ENCODE results near the gene PIAS2.

Gene PIAS2

DNA sequence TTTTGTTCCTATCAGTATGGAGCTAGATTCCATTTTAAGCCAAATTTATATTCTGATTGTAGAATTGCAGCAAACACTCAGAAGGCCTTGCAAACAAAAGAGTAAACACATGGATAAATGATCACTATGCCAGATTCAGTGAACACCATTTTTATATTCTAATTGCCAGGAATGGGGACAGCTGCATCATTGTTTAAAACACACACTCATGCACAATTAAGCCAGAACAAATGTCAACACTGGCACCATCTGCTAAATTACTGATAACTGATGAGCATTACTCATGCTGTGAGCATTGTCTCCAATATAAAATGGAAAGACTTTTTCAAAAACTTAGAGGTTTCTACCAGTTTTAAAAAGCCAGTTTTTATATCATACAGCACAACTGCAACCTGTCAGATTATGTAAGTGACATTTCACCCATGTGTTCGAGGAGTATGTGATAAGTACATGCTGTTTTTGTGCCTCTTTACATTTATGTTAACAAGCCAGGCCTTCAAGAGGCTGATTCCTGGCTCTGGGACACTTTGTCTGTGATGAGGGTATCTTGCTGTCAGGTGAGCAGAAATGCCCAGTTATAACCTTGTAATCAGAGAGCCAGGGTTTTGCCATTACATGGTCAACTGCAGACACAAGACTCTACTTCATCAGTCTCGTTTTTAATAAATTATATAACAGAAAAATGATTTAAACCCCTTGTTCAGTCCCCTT lies 156.1 kb downstream of the PIAS2 start:
- DNase-seq (ENCODE audit: low read depth in 2 of 2) = no peak

DNA sequence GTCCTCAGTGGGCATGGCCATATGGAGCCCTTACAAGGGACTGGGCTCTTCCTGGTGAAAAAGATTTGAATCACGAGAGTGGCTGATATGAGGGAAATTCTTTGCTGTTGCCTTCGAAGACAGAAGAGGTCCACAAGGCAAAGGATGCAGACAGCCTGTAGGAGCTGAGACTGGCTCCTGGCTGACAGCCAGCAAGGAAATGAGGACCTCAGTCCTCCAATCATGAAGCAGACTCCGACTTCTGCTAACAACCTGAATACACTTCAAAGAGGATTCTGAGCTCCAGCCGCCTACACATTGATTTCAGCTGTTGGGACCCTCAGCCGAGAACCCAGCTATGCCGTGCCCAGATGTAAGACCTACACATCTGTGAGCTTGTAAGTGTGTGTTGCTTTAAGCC lies 157.4 kb downstream of the PIAS2 start:
- no peak for DNase-seq (ENCODE audit: low read depth in 2 of 2)

DNA sequence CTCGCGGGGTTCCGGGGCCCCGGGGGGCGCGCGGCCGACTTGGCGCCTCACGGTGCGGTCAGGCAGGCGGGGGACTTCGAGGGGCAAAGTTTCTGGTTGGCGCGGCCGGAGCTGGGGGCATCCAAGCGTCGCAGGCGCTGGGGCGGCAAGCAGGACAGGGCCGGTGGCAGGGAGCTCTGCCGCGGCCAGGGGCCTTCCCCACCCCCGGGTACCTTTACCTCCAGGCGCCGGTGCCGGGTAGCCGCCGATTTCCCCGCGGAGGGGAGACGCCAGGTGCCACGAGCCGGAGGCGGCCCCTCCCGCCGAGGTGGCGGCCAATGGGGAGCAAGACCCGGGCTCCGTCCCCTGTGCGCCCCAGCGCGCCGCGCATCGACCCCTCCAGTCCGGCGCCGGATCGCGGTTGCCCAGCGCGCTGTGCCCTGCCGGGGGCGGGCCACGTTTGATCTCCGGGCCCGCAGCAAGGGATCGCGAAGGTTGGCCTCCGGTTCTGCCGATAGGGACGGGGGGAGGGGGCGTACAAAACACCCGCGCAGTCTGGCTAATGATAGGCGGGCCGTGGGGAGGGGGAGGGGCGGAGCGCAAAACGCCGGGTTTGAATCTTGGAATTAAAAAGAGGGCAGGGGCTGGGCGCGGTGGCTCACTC lies 160.6 kb downstream of the PIAS2 start, which contains the start of gene ST8SIA5:
Gene ST8SIA5, minus strand, starts transcription at position 495 of the 643 bp plus-strand sequence. CDS start 545 bp downstream, outside the sequence.
- no peak for DNase-seq (ENCODE audit: low read depth in 2 of 2)

DNA sequence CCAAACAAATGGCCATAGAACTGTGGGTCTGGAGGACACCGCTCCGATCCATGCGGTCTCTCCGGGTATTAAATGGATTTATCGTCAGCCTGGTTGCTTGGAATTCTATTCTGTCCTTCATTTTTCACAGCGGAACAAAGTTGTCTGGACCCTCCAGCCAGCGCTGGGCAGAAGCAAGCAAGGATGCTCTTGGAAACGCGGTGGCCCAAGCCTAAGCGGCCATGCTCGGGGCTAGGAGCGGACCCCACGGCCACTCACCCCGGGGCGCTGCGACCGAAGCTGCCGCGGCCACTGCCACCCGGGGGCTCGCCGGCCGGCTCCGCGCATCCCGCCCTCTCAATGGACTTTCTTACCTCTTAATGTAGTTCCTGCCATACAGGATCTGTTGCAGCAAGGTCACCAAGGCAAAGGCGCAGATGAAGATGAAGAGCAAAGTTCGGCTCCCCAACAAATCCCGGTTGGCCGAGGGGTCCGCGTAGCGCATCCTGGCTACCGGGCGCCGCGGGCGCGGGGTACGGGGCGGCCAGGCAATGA lies 161.2 kb downstream of the PIAS2 start:
- DNase-seq (ENCODE audit: low read depth in 2 of 2) = no peak

DNA sequence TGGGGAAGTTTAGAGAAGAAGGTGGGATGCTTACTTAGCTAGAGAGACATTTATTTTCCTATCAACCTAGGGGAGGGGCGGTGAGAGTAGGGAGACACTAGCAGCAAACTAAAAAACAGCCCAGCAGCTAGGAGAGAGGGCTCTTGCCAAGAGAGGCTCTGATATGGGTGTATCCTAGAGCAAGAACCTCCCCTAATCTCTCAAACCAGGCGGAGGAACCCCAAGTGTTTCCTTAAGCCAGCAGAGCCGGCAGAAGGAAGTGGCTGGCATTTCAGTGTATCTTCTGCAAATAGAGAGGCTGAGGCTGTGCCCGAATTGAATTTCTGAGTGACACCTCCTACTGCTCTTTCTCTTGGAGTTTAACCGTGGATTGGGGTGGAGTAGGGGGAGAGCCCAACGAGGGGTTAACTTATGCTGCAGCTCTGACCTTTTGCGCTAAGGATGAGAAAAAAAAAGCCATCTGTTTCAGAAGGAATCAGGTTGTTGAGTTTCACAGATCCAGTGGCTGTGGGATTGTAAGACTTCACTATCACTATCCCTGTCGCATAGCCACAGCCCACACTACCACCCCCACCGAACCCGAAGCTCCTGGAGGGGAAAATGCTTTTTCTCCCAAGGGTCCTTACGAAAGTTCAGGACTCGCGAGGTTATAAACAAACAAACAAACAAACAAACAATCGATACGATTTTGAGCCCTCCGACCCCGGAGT lies 161.8 kb downstream of the PIAS2 start:
- no peak for DNase-seq (ENCODE audit: low read depth in 2 of 2)

DNA sequence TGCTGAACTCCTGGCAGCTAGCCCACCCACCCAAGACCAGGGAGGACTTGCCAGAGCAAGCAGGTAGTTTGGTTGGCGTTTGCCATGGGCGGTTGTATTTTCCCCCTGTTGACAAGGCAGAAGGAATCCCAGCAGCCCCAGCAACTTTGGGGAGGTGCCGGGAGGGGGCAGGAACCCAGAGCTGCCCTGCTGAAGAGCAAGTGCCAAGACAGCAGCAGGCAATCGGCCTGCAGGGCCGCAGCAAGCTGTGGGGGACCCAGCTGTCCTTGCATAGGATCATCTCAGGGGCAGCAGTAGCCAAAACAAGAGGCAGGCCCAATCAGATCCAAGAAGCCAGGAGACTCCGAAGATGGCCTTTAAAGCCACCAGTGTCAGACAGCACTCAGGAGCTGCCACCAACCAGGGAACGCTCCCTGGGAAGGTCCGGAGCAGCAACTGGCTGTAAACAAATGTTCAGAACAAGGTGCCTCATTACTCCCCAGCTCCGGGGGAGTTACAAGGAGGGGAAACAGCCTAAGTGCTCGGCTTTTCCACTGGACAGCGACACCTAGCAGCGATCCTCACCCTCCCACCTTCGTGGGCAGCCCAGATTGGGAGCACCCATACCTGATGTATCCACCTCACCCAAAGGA lies 162.5 kb downstream of the PIAS2 start:
- no peak for DNase-seq (ENCODE audit: low read depth in 2 of 2)

DNA sequence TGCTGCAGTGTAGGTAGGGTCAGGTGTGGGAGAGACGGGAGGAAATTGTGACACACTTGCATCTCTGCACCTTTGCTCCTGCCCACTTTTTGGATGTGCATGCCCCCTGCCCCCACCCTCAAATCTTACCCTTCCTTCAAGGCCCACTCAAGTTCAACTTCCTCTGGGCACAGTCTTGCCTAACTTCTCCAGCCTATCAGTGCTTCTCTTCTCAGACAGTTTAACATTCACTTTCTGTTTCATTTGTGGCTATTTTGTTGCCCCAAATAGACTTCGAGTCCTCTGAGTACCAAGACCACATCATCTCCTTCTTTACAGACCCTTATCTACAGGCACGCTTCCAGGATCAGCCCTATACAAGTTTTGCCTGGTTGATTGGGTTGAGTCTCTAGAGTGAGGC lies 163.1 kb downstream of the PIAS2 start:
- no peak for DNase-seq (ENCODE audit: low read depth in 2 of 2)

All from stimulated activated CD8-positive, alpha-beta memory T cell treated with anti-CD3 and anti-CD28 coated beads, Interleukin-15, amount 100 ng/mL, for 48 hours (primary cell).